T-helper 1 cell (primary cell): Measurements from ENCODE around the gene HEY2.
A peak's percentile ranks its signal among the peaks of the same experiment; 100 is the strongest.
"Not testable (repeated sequence)": the region's sequence is repeated elsewhere in the genome, so short reads cannot be mapped to it uniquely, and the experiment has no call there.

ENCODE experiments used
- DNase-seq, 5 donors: peaks; one replicate each; pipeline ENCODE4 v3.0.0-alpha.2; 2012 to 2020

HEY2 gene

DNA sequence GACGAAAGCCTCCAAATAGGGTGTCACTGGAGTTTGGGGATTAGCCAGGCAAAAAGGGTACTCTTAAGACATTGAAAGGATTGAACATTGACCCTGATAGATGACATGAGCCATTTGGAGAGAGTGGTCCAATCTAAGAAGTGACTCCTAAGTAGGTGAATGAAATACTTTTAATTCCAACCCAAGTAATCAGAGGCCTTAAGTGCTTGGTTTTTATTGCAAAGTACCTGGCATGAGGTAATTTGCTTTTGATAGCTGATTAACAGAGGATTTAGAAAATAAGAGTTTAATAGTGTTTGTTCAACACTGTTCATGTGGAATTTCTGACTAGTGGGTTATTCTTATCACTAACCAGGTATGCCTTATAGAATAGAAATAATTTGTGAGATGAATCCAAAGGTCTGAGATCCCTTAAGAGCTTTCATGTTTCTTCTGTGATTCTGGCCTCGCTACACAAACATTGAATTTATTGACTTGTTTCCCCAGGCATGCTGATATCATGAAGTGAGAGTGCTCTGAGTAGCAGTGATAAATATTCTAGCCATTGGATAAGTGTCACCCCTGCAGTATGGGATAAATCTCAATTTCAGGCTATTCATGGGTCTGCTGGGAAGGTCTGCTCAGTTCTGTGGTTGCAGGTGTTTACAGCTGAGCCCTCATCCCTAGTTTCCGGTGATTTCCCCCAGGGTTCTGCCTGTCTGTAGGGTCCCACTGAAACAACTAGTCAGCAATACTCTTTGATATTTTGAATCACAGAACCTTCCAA lies 47.9 kb downstream of the HEY2 start:
- no peak for DNase-seq

DNA sequence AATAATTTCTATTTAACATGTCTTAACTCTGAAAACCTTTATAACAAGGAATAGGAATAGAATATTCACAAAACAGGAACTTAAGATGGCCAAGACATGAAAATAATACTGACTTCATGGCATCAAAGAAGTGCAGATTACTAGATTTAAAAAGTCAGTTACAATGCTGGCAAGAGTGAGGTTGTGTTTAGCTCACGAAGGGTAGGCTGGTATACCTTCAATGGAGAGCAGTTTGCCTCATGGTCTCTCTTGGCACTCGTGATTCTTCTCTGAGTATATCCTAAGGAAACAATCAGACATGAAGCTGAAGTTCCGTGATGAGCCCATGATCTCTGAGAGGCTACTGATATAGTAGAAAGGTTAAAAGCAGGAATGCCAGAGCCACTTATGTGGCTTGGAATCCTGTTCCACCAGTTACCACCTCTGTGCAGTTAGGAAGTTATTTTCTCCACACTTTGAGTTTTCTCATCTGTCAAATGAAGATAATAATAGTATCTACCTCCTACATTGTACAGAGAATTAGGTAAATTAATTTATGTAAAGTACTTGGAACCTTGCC lies 48.5 kb downstream of the HEY2 start:
- DNase-seq, result no peak

DNA sequence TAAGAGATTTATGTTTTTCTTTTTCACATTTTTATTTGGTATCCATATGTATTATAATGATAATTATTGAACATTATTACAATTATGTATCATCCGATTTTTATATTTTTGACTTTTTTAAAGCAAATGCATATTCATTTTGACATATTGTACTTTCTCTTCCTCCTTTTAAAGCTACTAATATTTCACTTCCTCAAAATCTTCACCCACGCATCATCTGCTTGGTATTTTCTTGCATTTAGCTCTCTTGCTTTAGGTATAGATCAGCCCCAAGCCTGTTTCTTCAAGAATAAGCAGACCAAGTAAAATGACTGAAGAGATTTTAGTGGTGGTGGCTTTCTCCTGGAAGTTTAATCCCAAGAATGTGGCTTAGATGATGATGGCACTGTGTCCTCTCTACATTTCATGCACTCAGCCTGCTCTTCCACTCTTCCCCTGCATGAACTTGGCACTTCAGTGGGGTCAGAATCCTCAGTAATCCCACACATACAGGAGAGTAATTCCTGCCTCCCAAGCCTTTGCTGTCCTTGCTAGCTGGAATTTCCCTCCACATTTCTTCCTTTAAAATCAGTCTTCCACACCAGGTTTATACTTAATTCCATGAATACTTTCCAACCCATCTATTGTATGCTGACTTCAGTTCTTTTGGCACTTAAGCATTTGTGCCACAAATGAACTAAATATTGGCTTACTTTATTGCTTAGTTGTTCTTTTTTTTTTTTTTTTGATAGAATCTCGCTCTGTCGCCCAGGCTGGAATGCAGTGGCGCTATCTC lies 49.5 kb downstream of the HEY2 start:
- DNase-seq, result no peak

DNA sequence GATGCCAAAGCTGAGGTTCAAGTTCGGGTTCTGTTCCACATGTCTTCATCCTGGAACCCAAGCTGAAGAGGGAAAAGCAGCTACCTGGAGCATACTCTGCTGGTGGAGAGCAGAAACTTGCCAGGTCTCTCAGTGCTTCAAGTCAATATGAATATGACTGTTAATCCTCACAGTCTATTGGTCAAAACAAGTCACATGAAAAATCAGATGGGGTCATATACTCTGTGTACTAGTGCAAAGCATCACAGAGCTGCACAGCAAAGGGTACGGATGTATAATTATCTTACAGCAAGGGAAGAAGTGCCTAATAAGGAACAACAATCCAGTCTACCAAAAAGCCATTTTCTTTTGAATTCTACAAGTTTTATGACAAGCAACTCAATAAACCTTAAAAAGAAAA lies 53.0 kb downstream of the HEY2 start:
- no peak for DNase-seq

DNA sequence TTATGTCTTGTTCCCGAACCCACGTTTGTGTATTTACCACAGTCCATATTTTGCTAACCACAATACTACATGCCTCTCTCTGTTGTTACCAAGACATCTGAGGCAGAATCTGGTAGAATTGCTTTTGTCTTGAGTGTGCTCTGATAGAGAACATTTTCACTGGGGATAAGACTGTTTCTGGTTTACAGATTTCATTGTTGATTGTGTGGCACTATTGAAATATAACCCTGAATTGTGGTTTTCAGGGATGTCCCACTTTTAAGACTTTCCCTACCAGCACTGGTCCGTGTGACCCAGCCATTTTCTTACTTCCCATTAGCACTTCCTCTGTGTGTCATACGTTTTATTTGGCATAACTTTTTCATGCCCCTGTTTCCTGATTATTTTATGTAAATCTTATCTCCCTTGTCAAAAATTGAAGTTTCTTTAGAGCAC lies 53.5 kb downstream of the HEY2 start:
- DNase-seq, result no peak

DNA sequence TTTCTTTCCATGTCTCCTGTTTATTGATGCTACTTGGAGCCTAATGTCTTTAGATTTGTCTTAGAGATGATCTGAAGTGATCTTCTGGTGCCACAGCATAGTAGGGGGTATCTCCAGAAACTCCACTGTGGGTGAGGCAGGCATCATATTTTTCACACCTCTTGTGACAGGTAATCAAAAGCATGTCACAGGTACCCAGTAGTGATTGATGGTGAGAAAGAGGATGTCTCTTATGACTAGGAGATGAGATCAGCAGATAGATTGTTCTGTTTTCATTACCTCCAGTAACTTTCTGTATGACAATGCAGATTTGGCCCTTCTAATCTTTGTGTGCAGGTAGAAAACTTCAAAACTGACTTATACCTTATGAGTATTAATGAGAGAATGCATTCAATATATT lies 54.8 kb downstream of the HEY2 start:
- peak in 2 of 5 donors; percentile 8 to 70 for DNase-seq

DNA sequence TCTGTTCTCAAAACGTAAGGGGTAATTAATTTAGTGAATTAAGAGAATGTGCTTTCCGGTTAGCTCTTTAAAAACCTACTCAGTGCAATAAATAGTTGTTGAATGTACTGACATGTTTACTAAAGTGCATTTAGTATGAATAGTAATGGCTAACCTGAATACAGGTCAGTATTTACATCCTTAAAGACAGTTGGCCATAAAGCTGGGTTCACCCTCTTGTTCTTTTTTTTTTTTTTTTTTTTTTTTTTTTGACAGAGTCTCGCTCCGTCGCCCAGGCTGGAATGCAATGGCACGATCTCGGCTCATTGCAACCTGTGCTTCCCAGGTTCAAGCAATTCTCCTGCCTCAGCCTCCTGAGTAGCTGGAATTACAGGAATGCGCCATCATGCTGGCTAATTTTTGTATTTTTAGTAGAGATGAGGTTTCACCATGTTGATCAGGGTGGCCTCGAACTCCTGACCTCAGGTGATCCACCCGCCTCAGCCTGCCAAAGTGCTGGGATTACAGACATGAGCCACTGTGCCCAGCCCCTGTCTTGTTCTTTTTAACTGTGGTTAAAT lies 55.5 kb downstream of the HEY2 start:
- not testable (repeated sequence) for DNase-seq

DNA sequence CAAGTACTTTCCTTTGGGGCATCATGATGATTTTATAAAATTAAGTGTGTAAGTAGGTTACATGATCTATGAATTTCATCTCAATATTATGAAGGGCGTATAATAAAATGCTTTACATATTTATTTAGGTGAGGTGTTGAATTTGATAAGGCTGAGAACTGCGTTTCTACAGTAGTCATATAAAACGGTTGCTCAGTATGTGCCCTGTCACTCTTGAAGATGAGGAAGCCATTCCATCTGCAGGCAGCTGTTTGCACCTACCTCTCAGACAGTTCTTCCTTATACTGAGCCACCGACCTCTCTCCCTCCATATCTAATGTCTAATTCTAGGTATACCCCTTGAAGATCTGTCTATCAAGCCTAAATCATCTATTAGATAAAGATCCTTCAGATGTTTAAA lies 57.4 kb downstream of the HEY2 start:
- DNase-seq, result no peak

DNA sequence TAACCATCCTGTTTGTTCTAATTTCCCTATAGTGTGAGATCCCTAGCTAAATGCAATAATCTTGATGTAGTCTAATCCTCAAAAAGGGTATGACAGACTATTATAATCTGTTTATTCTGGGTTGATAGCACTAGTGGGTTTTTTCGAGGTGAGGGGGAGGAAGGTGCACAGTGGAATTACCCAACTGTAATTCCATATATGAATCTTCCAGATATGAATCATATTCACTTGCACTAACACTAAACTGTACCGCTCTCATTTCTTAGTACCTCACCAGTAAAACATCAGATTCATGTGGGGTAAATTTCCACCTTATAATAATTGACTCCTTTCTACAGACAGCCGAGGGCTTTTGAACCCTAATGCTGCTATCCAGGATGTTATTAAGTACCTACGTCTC lies 57.9 kb downstream of the HEY2 start:
- peak in 1 of 5 donors; percentile 46 for DNase-seq

DNA sequence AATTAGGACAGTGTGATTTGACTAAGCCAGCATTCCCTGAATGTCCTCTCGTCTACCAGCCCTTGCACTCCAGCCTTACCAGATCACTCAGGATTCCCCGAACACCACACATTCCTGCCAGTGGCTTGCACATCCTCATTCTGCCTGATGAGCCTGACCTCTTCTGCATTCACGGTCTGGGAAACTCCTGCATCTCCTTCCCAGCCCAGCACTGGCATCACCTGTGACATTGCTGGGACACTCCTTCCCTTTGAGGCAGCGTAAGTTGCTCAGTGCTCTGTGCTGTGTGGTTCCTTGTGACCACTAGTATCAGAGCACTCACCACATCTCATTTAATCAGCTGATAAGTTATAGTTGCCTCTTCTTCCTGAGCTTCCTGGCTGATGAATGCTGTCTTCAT lies 58.6 kb downstream of the HEY2 start:
- no peak for DNase-seq

DNA sequence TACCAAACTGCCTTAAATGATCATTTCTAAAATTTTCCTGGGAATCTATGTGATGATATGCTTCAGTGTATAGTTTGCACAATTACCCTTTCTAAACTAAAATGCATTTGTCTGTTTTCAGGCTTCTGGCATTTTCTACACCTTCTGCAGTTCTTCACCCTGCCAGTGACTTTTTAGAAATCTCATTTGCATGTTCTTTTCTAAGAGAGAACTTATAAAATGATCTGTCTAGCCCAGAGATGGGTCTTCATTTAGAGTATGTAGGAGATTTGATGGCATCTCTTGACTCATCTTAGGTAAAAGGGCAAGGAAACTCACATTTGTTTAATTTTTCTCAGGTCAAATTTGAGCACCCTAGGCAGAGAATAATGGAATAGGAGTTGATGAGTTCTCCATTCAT lies 59.2 kb downstream of the HEY2 start:
- DNase-seq, result no peak

DNA sequence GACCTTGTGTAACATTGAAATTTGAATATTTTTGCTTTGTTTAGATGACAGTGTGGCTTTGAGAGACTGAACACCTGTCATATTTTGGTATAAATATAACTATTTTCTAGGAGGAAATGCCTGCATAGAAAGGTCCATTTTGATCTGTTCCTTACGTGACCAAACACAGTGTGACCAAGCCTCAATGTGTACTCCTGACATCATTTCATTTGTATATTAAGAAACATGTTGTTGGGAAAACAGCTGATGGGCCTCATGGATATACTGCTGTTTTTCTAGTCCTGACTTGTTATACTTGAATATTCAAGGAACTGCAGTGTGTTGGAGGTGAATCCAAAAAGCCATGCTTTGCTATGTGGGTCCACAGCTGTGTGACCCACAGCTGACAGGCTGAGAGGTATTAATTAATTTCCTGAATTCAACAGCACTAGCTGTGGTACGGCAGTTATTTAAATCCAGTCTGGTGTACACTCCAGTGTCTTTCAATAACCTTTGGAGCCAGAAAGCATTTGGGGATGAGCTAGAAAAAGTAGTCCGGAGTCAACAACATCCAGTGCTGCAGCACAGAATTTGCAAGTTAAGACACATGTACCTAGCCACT lies 60.2 kb downstream of the HEY2 start:
- DNase-seq, result no peak

DNA sequence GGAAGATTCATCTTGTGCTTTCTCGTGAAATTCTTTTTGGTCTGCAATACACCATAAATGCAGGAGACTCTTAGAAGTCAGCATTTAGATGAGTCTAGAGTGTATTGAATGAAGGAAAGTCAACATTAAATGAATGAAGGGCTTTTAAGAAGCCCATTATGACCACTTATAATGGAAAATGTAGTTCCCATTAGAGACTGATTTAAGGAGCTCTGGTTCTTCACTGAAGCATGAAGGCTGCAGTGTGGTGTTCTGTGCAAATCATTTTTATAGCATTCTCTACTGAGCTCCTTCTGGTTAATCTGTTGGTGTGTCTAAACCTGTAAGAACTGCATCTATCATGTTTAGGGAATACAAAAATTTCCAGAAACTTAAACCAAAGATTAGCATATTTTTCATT lies 61.0 kb downstream of the HEY2 start:
- no peak for DNase-seq
